ENCODE results near the gene TRIM51G.
"Not testable (repeated sequence)": the region's sequence is repeated elsewhere in the genome, so short reads cannot be mapped to it uniquely, and the experiment has no call there.

TRIM51G gene, protein sequence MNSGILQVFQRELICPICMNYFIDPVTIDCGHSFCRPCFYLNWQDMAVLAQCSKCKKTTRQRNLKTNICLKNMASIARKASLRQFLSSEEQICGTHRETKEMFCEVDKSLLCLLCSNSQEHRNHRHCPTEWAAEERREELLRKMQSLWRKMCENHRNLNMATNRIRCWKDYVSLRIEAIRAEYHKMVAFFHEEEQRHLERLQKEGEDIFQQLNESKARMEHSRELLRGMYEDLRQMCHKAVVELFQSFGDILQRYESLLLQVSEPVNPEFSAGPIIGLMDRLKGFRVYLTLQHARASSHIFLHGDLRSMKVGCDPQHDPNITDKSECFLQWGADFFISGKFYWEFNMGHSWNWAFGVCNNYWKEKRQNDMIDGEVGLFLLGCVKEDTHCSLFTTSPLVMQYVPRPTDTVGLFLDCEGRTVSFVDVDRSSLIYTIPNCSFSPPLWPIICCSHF

DNA sequence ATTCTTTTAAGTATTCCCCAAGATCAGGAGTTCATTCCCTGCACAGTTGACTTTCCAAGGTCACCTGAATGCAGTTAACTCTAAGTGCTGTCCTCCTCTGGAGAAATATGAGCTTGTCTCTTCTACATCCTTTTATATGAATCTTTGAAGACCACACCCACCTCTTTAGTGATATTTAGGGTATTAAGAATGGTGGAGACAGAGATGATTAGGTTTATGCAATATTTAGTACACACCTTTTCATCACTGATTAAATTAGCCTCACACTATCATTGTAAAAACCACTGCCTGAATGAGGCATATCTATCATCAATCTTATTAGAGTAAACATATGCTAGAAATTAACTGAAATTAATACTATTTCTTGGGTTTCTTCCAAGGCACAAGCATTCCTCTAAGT, at the start of gene TRIM51G:
Gene TRIM51G (minus strand): TSS at position 101 of the 400 bp plus-strand sequence. CDS start 2,190 bp downstream, outside the sequence.
- DNase-seq: not testable (repeated sequence)

DNA sequence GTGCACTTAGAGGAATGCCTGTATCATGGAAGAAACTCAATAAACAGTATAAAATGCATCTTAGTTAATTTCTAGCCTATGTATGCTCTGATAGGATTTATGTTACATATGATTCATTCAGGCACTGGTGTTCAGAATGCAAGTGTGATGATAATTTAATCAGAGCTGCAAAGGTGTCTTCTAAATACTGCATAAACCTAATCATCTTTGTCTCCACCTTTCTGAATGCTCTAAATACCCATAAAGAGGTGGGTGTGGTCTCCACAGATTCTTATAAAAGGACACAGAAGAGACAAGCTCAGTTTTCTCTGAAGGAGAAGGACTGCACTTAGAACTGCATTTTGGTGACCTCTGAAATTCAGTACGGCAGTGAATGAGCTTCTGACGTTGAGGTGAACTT, 44.8 kb upstream of the TRIM51G start, which contains the start of gene TRIM49B:
Gene TRIM49B (plus strand): TSS at position 301 of the 400 bp plus-strand sequence. CDS start 2,777 bp downstream, outside the sequence.
- not testable (repeated sequence) for DNase-seq

DNA sequence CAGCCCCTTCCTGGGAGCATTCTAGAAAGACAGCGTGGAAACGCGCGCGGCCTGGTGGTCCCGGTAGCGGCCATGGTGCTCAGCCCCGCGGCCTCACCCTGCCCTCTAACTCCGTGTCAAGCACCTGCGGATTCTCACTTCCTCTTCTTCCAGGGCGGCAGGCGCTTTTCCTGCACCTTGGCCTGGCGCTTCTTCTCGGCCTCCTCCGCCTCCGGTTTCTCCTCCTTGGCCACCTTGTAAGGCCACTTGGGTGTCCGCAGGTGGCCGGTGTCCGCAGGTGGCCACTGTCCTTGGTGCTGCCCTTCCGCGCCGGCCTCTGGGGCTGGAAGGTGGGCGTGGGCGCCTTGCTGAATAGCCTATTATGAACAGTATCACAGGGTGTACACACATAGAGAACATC, 15.1 kb downstream of the TRIM51G start:
- not testable (repeated sequence) for DNase-seq

DNA sequence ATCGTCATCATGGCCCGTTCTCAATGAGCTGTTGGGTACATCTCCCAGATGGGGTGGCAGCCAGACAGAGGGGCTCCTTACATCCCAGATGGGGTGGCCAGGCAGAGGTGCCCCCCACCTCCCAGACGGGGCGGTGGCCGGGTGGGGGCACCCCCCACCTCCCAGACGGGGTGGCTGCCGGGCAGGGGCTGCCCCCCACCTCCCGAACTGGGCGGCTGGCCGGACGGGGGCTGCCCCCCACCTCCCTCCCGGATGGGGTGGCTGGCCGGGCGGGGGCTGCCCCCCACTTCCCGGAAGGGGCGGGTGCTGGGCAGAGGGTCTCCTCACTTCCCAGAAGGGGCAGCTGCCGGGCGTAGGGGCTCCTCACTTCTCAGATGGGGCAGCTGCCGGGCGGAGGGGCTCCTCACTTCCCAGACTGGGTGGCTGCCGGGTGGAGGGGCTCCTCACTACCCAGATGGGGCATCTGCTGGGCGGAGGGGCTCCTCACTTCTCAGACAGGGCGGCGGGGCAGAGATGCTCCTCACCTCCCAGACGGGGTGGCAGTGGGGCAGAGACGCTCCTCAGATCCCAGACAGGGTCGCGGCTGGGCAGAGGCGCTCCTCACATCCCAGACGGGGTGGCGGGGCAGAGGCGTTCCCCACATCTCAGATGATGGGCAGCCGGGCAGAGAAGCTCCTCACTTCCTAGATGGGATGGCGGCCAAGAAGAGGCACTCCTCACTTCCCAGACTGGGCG, 28.2 kb downstream of the TRIM51G start:
- not testable (repeated sequence) for DNase-seq

DNA sequence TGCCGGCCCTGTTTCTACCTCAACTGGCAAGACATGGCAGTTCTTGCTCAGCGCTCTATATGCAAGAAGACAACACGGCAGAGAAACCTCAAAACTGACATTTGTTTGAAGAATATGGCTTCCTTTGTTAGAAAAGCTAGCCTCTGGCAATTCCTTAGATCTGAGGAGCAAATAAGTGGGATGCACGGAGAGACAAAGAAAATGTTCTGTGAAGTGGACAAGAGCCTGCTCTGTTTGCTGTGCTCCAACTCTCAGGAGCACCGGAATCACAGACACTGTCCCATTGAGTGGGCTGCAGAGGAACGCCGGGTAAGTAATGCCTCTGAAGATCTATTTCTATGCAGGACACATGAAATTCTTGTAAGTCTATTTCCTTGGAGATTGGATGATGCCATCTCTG, 37.9 kb downstream of the TRIM51G start:
- not testable (repeated sequence) for DNase-seq
